C4-2B (cell line): ENCODE measurements around the gene OR5H14.

ENCODE experiments used
- H3K27ac ChIP-seq: fragments of 450-650 bp; 2 replicates; pipeline ENCODE4 v1.5.1; 2017
- CTCF ChIP-seq: fragments of 450-650 bp; conservative IDR thresholded peaks from 2 replicates; pipeline ENCODE4 v1.5.1; 2017; ENCODE audit warnings: mild to moderate bottlenecking
- ZFX ChIP-seq: fragments of 450-650 bp; IDR thresholded peaks from 2 replicates; pipeline ENCODE4 v1.6.1; 2017

OR5H14 gene

GRCh38 chr3:98147179-98147578 lies at the start of gene OR5H14:
Gene OR5H14, plus strand, starts transcription at chr3:98147479. Its CDS starts 1,907 bp downstream, at chr3:98149386.
- TF ChIP-seq CTCF: no peak
- no peak within 1 kb of the TSS for H3K27ac ChIP-seq

- no peak overlapping the region for H3K27ac ChIP-seq
- no peak for TF ChIP-seq CTCF
These were observed 47.4 kb upstream of the OR5H14 start for GRCh38 chr3:98099848-98100247.

- no peak for TF ChIP-seq ZFX
- no peak for TF ChIP-seq CTCF
- no peak overlapping the region for H3K27ac ChIP-seq
These were observed 39.1 kb upstream of the OR5H14 start for GRCh38 chr3:98108162-98108561.

- peak overlapping the region; percentile 51; the same call in 1 of the 2 replicates for H3K27ac ChIP-seq
- TF ChIP-seq ZFX (no peak), CTCF (no peak)
These were observed 37.3 kb upstream of the OR5H14 start for GRCh38 chr3:98109807-98110549.

- no peak for TF ChIP-seq ZFX
- TF ChIP-seq CTCF: no peak
- no peak overlapping the region for H3K27ac ChIP-seq
These were observed 36.8 kb upstream of the OR5H14 start for GRCh38 chr3:98110550-98110908.

GRCh38 chr3:98114264-98114663 lies 33.0 kb upstream of the OR5H14 start:
- H3K27ac ChIP-seq: no peak overlapping the region
- no peak for TF ChIP-seq CTCF
- TF ChIP-seq ZFX: no peak

- no peak overlapping the region for H3K27ac ChIP-seq
- TF ChIP-seq CTCF (no peak), ZFX (no peak)
These were observed 31.6 kb upstream of the OR5H14 start for GRCh38 chr3:98115717-98116116.
